Left ventricle myocardium inferior (tissue), 1 donor: ENCODE data around the gene KCTD5. TPM values are rescaled to one million over a fixed set of nuclear protein-coding genes. Genes with fewer than 3 reads are reported as not detected.

Source experiments
- DNase-seq: peaks from one replicate; pipeline ENCODE4 v3.0.0-alpha.2; 2020
- H3K27ac ChIP-seq: fragments of 200-600 bp; replicated peaks from 2 replicates; pipeline ENCODE4 v1.8.0; 2021
- H3K27me3 ChIP-seq: fragments of 200-600 bp; 2 replicates; pipeline ENCODE4 v1.8.0; 2021; ENCODE audit warnings: low read depth
- H3K36me3 ChIP-seq: fragments of 200-600 bp; 2 replicates; pipeline ENCODE4 v1.8.0; 2021
- H3K4me1 ChIP-seq: fragments of 200-600 bp; 2 replicates; pipeline ENCODE4 v1.8.0; 2021
- H3K4me3 ChIP-seq: fragments of 200-600 bp; 2 replicates; pipeline ENCODE4 v1.8.0; 2021; ENCODE audit warnings: mild to moderate bottlenecking, moderate library complexity
- H3K9me3 ChIP-seq: fragments of 200-600 bp; replicated peaks from 2 replicates; pipeline ENCODE4 v1.8.0; 2021
- intact Hi-C: fragments of 100-400 bp; cut with micrococcal nuclease; formaldehyde crosslinking; loops from one replicate; pipeline ENCODE4 v1.11.0; 2022
- total RNA-seq: library from RNA; stranded (reverse); fragmentation: NEBNext Ultra II Directional; extraction: Animal tissue kit (Norgen Biotek cat#: 25700); gene quantifications from one replicate; pipeline ENCODE4 v1.2.1, GENCODE V29; 2021
- TF ChIP-seq, protein P1 (sequence below): fragments of 200-600 bp; IDR thresholded peaks from 2 replicates; pipeline ENCODE4 v1.8.0; 2021; ENCODE audit warnings: antibody characterized with exemption, mild to moderate bottlenecking, borderline replicate concordance
- donor health status: DM: no; HTN: yes; CAD: no; lungs with severe emphysema.

KCTD5 gene
- total RNA-seq, 1 donor from 2014 or later = 10.2 TPM

DNA sequence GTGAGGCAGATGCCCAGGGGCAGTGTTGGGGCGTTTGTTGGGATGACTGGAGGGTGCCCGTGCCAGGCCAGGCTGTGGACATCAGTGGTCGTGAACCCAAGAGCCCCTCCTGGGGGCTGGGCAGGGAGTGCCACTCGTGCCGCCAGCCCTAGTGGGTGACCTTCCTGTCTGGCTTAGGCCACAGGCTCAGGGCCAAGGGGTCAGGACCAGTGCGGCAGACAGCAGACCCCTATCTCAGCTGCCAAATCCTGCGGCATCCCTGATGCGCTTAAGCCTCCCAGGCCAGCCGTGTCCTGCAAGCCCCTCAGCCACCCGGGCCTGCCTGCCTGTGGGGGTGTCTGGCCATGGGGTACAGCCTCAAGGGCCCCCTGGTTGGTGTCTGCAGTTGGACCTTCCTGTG lies 23.0 kb downstream of the KCTD5 start:
- H3K4me3 ChIP-seq = no peak overlapping the region
- no peaks in the 10 kb centered on the region for H3K9me3 ChIP-seq
- H3K27ac ChIP-seq = no peak overlapping the region
- intact Hi-C loops = no loop called here
- no peak for DNase-seq
- H3K27me3 ChIP-seq = no peaks in the 10 kb centered on the region
- peaks cover 28% of the 10 kb centered on the region for H3K4me1 ChIP-seq
- TF ChIP-seq, protein P1, sequence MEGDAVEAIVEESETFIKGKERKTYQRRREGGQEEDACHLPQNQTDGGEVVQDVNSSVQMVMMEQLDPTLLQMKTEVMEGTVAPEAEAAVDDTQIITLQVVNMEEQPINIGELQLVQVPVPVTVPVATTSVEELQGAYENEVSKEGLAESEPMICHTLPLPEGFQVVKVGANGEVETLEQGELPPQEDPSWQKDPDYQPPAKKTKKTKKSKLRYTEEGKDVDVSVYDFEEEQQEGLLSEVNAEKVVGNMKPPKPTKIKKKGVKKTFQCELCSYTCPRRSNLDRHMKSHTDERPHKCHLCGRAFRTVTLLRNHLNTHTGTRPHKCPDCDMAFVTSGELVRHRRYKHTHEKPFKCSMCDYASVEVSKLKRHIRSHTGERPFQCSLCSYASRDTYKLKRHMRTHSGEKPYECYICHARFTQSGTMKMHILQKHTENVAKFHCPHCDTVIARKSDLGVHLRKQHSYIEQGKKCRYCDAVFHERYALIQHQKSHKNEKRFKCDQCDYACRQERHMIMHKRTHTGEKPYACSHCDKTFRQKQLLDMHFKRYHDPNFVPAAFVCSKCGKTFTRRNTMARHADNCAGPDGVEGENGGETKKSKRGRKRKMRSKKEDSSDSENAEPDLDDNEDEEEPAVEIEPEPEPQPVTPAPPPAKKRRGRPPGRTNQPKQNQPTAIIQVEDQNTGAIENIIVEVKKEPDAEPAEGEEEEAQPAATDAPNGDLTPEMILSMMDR = no peak
- H3K36me3 ChIP-seq = peaks cover 70% of the 10 kb centered on the region

DNA sequence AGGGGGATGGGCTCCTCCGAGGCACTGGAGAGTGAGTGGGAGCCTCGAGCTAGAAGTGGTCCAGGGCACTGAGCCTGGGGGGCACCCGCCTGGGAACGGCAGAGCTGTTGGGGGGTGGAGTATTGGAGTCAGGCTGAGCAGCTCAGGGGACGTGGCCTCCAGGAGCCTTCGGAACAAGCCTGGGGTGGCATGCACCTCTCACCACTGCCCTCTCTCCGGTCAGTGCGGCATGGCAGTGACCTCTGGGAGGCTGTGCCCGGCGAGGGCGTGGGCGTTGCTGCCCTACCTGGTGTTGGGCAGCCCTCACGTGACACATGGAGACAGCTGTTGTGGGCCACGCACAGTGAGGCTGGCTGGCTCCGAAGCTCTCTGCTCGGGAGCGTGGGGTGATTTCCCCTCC lies 23.8 kb downstream of the KCTD5 start:
- no peak overlapping the region for H3K27ac ChIP-seq
- peaks cover 28% of the 10 kb centered on the region for H3K4me1 ChIP-seq
- DNase-seq = no peak
- H3K4me3 ChIP-seq = no peak overlapping the region
- peaks cover 62% of the 10 kb centered on the region for H3K36me3 ChIP-seq
- no peaks in the 10 kb centered on the region for H3K27me3 ChIP-seq
- TF ChIP-seq, protein P1 = no peak
- H3K9me3 ChIP-seq = no peaks in the 10 kb centered on the region
- intact Hi-C loops = no loop called here

DNA sequence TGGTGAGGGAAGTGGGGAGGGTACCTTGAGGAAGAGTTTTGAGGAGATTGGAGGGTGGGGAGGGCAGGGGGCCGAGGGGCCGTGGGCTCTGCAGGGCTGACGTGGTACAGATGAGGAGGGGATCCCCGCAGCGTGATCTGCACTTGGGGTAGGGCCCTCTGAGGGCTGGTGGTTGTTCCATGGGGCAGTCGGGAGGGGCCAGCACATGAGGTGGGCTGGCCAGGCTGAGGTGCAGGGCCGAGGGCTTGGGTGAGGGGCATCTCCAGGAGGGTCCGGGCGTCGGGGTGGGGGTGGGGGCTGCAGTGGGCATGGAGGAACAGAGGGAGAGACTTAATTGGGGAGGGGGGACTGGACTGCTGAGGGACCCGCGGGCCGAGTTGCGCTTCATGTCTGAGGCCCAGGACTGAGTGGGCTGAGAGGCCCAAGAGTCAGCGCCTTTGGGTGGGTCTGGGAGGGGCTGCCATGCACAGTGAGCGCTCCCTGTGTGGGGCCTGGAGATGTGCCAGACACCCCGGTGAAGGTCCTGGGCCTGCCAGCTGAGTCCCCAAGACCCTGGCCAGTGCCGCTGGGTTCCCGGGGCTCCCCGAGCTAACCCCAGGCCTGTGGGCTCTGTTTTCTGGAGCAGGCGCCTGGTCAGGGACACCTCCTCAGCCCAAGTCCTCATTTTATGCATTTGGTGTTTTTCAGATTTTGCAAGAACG lies 24.4 kb downstream of the KCTD5 start:
- no peak for DNase-seq
- Histone ChIP-seq H3K27ac (no peak overlapping the region), H3K27me3 (no peaks in the 10 kb centered on the region), H3K9me3 (no peaks in the 10 kb centered on the region), H3K4me1 (peaks cover 28% of the 10 kb centered on the region), H3K36me3 (peaks cover 57% of the 10 kb centered on the region), H3K4me3 (no peak overlapping the region)
- TF ChIP-seq, protein P1 = no peak
- intact Hi-C loops = no loop called here

DNA sequence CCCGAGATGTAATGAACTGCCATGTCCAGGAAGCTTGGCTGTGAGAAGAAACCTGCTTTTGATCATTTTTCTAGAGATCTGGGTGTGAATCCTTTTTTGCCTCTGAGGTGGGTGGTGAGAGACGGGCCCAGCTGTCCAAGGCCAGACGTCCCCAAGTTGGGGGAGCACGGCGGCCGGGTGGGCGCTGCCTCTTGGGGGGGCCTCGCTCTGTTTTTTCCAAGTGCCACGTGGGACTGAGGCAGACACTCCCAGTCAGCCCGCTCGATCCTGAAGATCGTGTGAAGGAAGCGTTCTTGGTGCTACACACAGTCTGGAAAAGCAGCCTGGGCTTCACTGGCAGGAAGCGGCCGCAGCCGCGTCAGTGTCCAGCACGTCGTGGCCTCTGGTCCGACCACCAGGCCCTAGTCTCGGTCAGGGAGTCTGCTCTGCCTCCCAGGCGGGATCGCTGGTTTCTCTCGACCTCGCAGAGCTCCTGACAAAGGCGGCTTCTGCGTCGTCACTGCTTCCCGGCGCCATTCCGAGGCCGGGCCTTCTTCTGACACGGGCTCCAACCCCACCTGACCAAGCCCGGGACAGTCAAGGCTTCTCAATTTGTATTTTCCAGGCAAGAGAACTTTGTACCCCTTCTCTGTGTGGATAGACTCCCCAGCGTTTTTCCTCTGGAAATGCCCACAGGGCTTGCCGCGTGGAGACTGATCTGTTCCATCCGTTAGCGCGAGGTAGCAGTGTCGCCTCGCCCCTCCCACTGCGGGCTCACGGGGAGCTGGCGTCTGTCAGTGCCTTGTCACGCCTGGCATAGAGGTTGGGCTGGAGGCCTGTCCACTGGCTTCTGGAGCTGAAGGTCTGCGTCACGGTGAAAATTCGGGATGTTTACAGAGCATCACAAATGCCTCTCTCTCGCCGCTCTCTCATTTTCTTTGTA lies 25.3 kb downstream of the KCTD5 start:
- Histone ChIP-seq H3K4me1 (peaks cover 28% of the 10 kb centered on the region), H3K27me3 (no peaks in the 10 kb centered on the region), H3K27ac (no peak overlapping the region), H3K9me3 (no peaks in the 10 kb centered on the region), H3K4me3 (no peak overlapping the region), H3K36me3 (peaks cover 48% of the 10 kb centered on the region)
- TF ChIP-seq, protein P1 = no peak
- no peak for DNase-seq
- intact Hi-C loops = no loop called here

DNA sequence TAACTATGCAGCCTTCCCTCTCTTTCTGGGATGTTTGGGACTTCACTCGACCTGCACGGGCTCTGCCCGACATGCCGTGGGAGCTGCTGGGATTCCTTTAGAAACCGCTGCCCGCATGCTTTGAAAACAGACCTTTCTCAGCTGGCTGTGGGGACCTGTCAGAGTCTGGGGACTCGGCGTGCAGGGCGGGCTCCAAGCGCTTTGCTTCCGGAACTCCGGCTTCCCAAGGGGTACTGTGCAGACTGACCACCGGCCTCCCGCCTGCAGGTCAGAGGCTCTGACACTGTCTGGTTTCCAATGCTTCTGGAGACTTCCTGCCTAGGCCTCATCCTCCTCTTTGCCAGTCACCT lies 25.9 kb downstream of the KCTD5 start:
- TF ChIP-seq, protein P1 = no peak
- DNase-seq = no peak
- Histone ChIP-seq H3K4me3 (no peak overlapping the region), H3K4me1 (peaks cover 21% of the 10 kb centered on the region), H3K27ac (no peak overlapping the region), H3K36me3 (peaks cover 43% of the 10 kb centered on the region), H3K9me3 (no peaks in the 10 kb centered on the region), H3K27me3 (no peaks in the 10 kb centered on the region)
- intact Hi-C loops = no loop called here
